UCSD-AML1 (cell line): ENCODE results near the gene MAP3K8.

Experiments
- DNase-seq: peaks from one replicate; lab custom pipeline; 2025; ENCODE audit not compliant: unreplicated experiment; lab: John Stamatoyannopoulos, UW

Gene MAP3K8

DNA sequence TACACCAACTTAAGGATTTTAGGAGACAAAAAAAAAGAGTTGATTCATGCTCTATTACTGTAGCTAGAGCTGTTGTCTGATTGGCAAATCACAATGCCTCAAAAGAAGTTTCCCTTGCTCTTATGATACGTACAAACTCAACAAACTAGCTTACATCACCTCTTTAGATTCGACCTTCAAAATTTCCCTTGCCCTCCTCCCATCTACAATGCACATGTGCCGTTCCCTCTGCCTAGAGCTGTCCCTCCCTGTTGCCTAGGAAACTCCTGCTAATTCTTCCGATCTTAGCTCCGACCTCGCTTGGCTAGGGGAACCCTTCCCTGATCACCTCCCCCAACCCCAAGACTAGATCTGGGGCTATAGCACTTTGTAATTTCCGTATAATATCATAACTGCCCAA is 55.4 kb downstream of the MAP3K8 start:
- no peak for DNase-seq

DNA sequence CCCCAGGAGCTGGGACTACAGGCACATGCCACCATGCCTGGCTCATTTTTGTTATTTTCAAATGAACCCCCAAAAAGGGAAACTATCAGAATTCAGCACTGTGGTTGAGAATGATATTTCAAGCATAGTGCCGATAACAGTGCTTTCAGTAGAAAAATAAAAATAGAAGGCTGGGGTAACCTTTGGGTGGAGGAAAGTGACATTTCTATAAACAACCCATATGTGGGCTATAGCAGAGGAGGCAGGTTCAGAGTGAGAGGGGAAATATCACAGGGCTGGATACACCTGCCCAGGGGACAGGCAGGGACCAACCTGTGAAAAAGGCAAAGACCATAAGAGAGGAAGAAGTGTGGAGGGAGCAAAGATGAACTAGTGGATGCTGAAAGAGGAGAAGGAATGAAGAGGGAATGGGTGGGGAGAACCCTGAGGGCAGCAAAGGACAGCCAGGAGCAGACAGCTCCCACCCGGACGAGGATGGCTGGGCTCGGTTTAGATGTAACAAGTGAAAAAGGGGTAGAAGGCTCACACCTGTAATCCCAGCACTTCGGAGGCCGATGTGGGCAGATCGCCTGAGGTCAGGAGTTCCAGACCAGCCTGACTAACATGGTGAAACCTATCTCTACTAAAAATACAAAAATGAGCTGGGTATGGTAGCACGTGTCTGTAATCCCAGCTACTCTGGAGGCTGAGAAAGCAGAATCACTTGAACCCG is 56.5 kb downstream of the MAP3K8 start:
- DNase-seq = no peak

DNA sequence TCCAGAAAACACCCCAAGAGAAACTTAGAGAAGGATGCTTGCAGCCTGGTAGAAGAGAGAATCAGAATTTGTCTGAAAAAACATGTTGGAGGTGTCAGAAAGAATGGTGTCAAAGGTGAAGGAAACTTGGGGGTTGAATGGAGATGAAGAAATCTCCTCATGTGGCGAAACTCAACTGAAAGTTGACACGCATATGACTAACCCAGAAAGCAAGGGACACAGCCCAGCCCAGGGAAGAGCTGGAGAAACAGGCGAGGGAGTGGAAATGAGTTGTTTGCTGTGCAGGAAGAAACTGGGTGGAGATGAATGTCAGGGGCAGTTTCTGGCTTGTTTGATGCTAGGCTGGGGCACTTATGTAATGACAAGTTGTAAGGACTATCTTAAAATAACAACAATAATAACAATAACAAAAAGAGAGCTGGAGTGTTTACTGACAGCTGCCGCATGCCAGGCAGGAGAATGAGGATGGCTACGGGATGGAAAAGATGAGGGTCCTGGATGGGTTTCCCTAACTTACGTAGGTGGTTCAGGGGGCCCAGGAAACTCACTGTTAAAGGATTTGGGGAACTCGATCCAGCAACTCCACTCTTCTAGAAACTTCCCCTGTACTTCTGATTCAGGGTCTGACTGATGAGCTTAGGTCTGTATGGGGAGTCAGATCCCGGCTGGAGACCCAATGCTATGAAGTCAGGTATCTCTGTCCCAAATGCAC is 57.4 kb downstream of the MAP3K8 start:
- DNase-seq = no peak

DNA sequence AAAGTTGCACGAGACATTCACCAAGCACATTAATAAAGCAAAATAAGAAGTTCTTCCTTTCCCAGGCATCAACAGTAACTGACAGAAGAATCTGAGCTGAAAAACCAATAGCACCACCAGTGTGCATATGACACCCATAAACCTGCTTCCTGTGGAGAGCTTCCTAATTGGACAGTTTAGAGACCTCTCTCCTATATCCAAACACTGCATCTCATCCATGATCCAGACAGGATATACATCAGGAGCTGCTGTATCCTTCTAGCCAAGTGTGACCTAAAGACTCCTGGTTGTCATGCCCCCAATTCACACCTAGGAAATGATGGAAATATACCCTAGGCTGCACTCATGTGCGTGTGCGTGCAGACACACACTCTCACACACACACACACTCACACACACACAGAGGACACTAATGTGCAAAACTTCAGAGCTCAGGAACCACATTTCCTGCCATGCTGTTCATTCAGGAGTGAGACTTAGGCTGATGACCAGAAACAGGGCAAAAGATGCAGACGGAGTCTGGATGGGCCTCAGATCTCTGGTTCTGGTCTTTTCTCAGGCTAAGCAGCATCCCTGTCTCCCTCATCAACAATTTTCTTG is 58.0 kb downstream of the MAP3K8 start:
- DNase-seq = no peak

DNA sequence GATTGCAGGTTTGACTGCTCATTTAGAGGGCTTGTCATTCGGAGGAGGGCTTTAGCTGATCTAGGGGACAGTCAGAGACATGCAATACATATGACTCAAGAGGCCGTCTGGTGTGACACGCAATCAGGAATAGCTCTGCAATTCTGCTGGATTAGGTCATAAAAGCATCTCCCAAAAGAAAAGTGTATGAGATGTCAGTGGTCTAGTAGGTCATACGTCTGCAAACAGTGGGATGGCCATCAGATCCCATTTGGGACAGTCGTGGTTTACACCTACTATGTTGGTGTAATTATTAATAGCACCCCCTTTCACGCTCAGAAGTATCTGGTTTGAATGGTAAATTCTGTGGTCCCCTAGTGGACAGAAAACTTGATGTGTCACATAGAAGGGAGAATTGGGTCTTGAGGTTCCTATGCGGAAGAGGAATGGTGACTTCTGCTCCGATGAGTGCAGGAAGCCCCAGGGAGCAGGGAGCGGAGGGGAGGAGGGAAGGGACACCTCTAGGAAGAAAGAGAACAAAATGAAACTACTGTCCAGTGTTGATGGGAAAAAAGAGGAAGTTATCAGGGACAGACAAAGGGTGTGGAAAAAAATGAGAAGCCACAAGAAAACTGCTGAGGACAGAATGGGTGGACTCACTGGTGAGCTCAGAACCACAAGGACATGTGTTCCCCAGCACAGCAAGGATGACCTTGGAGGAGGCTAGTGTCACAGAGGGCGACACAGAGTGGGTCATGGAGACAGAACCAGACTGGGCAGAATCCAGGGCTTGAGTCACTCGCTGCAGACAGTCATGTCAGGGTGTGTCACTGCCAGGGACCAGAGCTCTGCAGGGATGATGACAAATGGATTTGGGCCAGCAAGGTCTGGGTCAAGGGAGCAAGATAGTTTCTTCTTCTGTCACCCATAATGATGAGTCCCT is 59.9 kb downstream of the MAP3K8 start:
- peak; percentile 81 for DNase-seq

DNA sequence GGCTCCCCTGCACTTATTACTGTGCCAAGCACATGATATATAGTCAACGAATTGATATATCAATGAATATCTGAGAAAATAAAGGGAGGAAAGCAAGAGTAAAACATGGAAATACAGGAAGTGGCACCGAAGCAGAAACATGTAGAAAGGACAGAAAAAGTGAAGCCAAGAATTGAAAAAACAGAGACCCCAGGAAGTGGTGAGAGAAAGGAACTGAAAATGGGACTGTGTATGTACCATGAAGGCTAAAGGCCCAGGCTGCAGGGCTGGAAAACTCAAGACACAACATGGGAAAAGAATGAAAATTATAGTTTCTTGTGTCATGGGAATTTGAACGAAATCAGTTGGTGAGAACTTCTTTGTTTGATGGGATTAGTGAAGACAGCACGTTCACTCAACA is 60.6 kb downstream of the MAP3K8 start:
- DNase-seq = no peak

DNA sequence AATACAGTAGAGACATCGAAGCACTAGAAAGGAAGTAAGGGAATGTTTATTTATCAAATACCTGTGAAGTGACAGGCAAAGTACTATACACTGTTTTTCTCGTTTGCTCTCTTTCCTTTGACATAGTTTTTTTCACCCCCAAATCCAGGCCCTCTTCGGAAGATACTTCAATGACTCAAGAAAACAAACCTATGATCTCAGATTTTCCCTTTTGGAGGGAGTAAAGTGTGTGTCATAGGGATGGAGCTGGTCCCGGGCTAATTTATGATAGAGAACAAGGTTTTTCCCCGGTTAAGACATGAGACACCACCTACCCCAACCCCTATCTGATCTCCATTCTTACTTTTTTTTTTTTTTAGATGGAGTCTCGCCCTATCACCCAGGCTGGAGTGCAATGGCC is 61.7 kb downstream of the MAP3K8 start:
- DNase-seq = no peak

DNA sequence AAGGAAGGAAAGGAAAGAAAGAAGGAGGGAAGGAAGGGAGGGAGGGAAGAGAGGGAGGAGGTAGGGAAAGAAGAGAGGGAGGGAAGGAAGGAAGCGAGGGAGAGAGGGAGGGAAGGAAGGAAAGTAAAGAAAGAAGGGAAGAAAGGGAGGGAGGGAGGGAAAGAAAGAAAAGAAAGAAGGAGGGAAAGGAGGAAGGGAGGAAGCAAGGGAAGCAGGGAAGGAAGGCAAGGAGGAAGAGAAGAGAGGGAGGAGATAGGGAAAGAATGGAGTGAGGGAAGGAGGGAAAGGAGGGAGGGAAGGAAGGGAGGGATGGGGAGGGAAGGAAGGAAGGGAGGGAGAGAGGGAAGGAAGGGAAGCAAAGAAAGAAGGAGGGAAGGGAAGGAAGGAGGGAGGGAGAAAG is 65.8 kb downstream of the MAP3K8 start:
- DNase-seq = no peak

DNA sequence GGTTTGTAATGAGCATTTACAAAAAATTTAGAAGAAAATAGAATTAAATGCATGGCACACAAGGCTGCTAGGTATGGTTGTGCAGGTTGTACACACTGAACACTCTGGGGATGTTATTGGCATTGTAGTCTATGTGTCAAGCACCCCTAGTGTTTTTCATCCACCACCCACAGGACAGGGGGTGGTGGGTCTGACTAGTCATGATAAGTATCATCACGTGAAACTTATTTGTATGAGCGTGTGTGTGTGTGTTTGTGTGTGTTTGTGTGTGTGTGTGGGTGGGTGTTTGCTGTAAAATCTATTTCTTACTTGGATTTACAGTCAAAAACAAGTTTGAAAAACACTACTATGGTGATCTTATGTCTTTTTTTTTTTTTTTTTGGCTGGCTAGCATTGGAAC is 66.5 kb downstream of the MAP3K8 start:
- no peak for DNase-seq

DNA sequence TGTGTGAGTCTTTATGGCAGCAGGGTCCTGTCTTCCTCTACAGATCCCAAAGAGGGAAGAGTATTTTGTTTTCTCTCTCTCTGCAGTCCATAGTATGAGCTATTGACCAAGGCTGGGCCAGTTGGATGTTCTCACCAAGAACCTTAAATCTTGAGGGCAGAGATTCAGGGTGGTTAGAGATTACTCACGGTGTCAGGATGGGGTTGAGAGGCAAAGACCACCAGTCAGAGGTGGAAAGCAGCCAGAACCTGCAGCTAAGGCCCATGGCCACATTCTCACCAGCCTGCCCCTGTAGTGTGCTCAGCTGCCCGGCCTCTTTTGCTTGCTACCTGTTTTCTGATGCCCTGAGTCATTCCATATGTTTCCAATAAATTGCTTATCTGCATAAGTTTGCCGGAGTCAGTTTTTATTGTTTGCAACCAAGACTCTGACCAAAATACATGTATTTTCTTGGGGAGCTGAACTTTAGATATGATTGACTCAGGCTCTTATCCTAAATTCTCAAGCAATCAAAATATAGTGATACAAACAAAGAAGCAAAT is 67.0 kb downstream of the MAP3K8 start:
- no peak for DNase-seq

DNA sequence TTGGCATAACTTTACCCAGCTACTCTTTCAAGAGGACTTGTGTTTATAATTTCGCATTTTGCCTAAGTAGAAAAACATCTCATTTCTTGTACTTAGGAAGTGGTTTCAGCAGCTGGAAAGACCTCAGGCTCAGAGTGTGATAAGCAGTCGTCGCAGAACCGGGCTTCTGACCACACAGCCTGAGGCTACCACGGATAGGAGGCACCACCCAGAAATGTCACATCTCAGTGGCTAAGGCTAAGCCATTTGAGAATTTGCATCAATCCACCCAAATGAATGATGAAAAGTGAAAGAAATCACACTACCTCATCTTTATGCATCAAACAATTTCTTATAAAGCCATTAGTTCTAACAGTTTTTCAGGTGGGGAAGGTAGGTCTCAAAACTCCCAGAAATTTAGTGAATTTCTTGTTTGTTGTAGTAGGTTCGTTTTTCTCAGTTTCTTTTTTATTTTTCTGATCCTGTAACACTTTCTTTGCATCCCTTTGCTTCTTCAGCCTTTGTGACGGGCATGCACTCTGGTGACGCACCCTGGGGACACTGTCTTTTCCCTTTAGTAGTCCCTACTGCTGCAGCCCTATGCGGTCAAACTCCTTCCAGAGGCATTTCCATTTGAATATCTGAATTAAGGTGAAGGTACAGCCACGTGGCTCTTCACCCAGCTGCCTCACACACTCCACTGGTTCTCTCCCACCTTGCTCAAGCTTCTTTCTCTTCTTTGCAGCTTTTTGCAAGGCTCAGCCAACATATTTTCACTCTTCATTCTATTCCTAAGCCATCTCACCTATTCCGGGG is 68.5 kb downstream of the MAP3K8 start:
- DNase-seq = peak; percentile 77

DNA sequence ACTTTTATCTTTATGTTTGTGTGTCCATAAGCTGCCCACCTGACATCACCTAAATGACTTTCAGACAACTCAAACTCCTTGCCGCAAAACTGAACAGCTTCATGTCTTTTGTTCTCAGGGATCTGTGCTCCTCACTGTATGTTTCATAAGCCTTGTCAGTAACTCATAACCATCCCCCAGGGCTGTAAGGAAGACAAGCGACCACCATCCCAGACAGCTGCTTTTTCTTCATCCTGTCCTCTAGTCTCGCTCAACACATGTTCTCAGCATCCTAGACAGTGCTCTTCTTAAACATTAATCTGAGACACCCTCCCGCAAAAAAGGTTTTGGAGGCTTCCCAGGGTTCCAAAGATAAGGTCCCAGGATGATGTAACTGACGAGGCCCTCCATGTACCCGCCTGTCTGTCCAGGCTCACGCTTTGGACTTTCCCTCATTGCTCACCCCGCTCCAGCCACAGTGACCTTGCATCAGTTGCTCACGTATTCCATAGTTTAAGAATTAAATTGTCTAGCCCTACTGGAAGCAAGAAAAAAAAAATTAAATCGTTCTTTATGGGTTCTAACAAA is 69.8 kb downstream of the MAP3K8 start:
- DNase-seq = no peak

DNA sequence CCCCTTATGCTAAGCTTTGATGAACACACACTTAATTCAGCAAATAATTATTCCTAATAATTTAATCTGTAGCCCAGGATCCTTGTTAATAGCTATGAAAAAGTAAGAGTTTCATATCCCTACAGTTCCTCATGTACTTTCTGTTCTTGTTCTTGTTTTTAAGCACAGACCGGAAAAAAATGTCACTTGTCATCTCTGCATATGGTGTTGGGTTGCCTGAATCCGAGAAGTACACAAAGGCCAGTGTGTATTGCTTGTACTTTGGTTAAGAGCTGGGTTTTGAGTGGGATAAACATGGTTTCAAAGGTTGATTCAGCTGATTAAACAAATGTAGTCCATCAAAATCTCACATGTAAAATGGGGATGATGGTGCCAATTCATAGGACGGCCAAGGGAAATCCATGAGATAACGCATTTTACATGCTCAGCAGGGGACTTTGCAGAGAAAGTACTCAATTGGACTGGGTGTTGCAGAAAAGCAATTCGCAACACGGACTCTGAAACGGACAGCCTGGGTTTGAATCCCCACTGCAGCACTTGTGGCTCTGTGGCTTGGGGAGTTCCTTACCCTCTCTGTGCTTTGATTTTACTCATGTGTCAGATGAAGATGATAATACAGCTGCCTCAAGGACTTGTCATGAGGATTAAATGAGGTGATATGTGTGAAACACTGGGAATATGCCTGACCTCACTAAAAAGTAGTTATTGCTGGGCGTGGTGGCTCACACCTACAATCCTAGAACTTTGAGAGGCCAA is 71.7 kb downstream of the MAP3K8 start:
- DNase-seq = no peak

DNA sequence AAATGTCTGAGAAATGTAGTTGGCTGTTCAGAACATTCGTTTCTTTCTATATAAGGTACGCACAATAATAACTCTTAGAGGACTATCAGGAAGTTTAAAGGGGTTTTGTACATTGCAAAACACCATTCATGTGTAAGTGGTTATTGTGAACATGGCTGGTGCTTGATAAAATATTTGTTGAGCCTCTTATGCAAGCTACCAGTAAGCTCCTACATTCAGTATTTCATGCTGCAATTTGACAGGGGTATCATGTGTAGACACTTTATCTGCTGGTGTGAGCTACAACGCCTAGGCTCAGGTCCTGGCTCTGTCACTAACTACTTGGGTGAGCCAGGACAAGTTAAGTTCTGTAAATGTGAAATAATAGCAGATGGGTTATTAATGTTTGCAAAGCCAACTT is 75.5 kb downstream of the MAP3K8 start:
- no peak for DNase-seq

DNA sequence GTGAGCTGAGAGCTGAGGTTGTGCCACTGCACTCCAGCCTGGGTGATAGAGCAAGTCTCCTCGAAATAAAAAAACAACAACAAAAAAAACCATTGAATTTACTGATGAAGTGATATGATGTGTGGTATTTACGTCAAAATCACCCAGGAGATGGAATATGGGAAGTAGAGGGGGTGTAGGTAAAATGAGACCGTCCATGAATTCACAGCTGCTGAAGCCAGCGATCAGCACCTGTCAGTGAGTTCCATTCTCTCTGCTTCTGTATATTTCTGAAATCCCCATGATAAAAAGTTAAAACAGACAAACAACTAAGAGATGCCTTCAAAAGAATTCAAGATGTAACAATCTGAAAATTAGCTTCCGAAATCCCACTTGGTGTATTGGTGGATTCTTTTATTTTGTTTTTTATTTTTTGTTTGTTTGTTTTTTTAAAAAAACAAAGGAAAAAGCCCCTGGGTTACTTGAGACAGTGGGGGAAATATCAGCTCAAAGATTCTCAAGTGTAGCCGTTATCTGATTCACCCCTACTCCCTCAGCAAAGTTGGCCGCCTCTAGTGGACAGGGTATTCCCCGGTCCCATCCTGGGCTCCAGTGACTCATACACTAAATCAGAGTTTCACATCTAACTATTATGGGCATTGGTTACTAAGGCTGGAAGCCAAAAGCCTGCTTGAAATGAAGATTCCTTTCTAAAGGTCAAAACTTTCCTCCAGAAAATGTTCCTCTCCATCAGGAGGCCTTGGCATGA is 76.4 kb downstream of the MAP3K8 start:
- DNase-seq = no peak

DNA sequence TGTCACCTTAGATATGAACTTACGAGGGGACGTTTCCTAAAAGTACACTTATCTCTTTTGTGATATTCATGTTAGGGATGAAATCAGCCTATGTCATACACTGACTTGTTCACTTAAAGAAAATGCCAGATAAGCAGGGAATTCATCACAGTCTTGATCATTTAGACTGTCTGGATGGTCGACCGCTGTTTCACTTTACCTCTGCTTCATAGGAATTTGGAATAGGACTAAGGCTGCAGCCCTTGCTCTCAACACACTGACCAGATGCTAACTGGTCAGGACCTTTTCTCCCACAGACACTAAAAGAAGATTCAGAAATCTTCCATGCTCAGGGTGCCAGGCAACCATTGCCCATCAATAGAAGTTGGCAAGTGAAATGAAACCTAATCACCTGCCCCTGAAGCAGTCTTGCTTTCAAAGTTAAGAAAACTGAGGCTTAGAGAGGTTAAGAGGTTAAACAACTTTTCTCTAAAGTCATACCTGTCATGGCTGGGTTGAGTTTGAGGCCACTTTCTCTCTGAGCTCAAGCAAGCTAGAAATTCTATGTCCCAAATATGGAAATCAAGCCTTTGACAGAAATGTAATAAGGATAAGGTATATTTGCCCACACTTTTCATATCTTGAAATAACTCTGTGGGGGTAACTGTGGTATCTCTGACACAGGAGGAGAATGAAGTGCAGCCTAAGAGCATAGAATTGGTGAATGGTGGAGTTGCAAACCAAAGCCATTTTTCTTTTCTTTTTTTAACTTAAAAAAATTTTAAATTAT is 77.1 kb downstream of the MAP3K8 start:
- no peak for DNase-seq
